ENCODE results near the gene HBS1L.

- TF ChIP-seq ZNF184 (tag by site-specific recombination; IDR thresholded peaks at IDR 0.05), result no peak
- TF ChIP-seq RBAK (tag by site-specific recombination; IDR thresholded peaks at IDR 0.05), result no peak
- no peak for TF ChIP-seq CTCF (tag by site-specific recombination; IDR thresholded peaks at IDR 0.05)
- no peak for TF ChIP-seq ZNF146 (tag by site-specific recombination; IDR thresholded peaks at IDR 0.05)
- TF ChIP-seq ZNF350 (tag by site-specific recombination; IDR thresholded peaks at IDR 0.05), result no peak
- TF ChIP-seq ZSCAN5A (tag by site-specific recombination; IDR thresholded peaks at IDR 0.05), result no peak
- TF ChIP-seq ZNF747 (tag by site-specific recombination; IDR thresholded peaks at IDR 0.05), result no peak
- no peak for TF ChIP-seq ZBTB49 (tag by site-specific recombination; IDR thresholded peaks at IDR 0.05; ENCODE audit: low read depth)
- no peak for TF ChIP-seq ZNF398 (tag by site-specific recombination; IDR thresholded peaks at IDR 0.05)
- TF ChIP-seq ZNF214 (tag by site-specific recombination; IDR thresholded peaks at IDR 0.05; ENCODE audit: borderline replicate concordance), result no peak
Measured at GRCh38 chr6:134950482-134950881, 104.1 kb downstream of the HBS1L start.
